SK-MEL-5 (cell line): ENCODE data around the gene IFT122. TPM values are rescaled to one million over a fixed set of nuclear protein-coding genes. Genes with fewer than 3 reads are reported as not detected.
A peak's percentile ranks its signal among the peaks of the same experiment; 100 is the strongest.
"Not testable (repeated sequence)": the region's sequence is repeated elsewhere in the genome, so short reads cannot be mapped to it uniquely, and the experiment has no call there.

ENCODE experiments used
- DNase-seq: peaks from one replicate; pipeline ENCODE4 v3.0.0-alpha.2; 2016; ENCODE audit warnings: low read depth, low spot score
- in situ Hi-C: cut with HindIII; loops from 2 replicates; pipeline ENCODE4 v1.10.0; 2016; ENCODE audit warnings: low sequenced_read_pairs, high pct_unique_total_duplicates, low pct_unique_long_range_greater_than_20kb
- polyA plus RNA-seq, 2 experiments: library from polyadenylated mRNA; depleted of rRNA; stranded (reverse); fragments of >200 nt; gene quantifications; 2 replicates each; pipeline ENCODE4 v1.2.3, GENCODE V29; 2015
- total RNA-seq: library from RNA; depleted of rRNA; stranded (reverse); fragments of >200 nt; shearing (Covaris generic); gene quantifications from 2 replicates; pipeline ENCODE4 v1.2.3, GENCODE V29; 2014; rRNA removed

The IFT122 gene
- total RNA-seq = 6.4 and 8.6 TPM in 2 replicates
- polyA plus RNA-seq (2015; cell fraction: cytosol; rRNA removed) = 8.3 and 9.0 TPM in 2 replicates
- polyA plus RNA-seq (2015; cell fraction: nucleus; rRNA removed) = 29.2 and 83.3 TPM in 2 replicates

- in situ Hi-C loops = no loop called here
- DNase-seq = peak; percentile 99
Observed at GRCh38 chr3:129439817-129440617, at the start of gene IFT122, which contains the start of gene MBD4. IFT122 (plus strand) TSS chr3:129440224; CDS start chr3:129440331, 107 bp downstream. MBD4 (minus strand) TSS chr3:129439948; CDS start chr3:129439833, 115 bp downstream.

GRCh38 chr3:129391583-129391982 lies 48.4 kb upstream of the IFT122 start:
- DNase-seq, in situ Hi-C loops: not testable (repeated sequence)

- in situ Hi-C loops = not testable (repeated sequence)
- DNase-seq = peak; percentile 34
Observed at GRCh38 chr3:129392106-129392887, 47.7 kb upstream of the IFT122 start.

- no peak for DNase-seq
- in situ Hi-C loops = no loop called here
Observed at GRCh38 chr3:129393271-129393670, 46.8 kb upstream of the IFT122 start.

- DNase-seq, in situ Hi-C loops: not testable (repeated sequence)
Observed at GRCh38 chr3:129393760-129394564, 46.1 kb upstream of the IFT122 start.

- in situ Hi-C loops = no loop called here
- no peak for DNase-seq
Observed at GRCh38 chr3:129398803-129399144, 41.2 kb upstream of the IFT122 start.

GRCh38 chr3:129399145-129399894 lies 40.7 kb upstream of the IFT122 start:
- in situ Hi-C loops = no loop called here
- DNase-seq = peak; percentile 97

- no peak for DNase-seq
- in situ Hi-C loops = no loop called here
Observed at GRCh38 chr3:129399895-129400357, 40.1 kb upstream of the IFT122 start.

- DNase-seq = no peak
- in situ Hi-C loops = no loop called here
Observed at GRCh38 chr3:129402210-129402609, 37.8 kb upstream of the IFT122 start.

GRCh38 chr3:129402616-129403015 lies 37.4 kb upstream of the IFT122 start:
- in situ Hi-C loops = no loop called here
- DNase-seq = no peak

GRCh38 chr3:129403450-129403849 lies 36.6 kb upstream of the IFT122 start:
- in situ Hi-C loops = no loop called here
- DNase-seq = no peak

GRCh38 chr3:129404130-129404529 lies 35.9 kb upstream of the IFT122 start:
- DNase-seq = no peak
- in situ Hi-C loops = no loop called here

- in situ Hi-C loops = no loop called here
- no peak for DNase-seq
Observed at GRCh38 chr3:129404610-129405009, 35.4 kb upstream of the IFT122 start.

GRCh38 chr3:129409541-129409940 lies 30.5 kb upstream of the IFT122 start:
- in situ Hi-C loops = no loop called here
- no peak for DNase-seq

GRCh38 chr3:129410971-129411370 lies 29.1 kb upstream of the IFT122 start:
- in situ Hi-C loops = no loop called here

GRCh38 chr3:129412542-129413198 lies 27.4 kb upstream of the IFT122 start:
- in situ Hi-C loops = no loop called here
- no peak for DNase-seq

More at GRCh38 chr3:129410971-129411370, 29.1 kb upstream of the IFT122 start:
- no peak for DNase-seq
